HG03558 (cell line): ENCODE measurements around the gene ATP8B2.
"Not testable (repeated sequence)": the region's sequence is repeated elsewhere in the genome, so short reads cannot be mapped to it uniquely, and the experiment has no call there.

ENCODE experiments used
- ATAC-seq: cut with Tn5 transposase; IDR thresholded peaks from one replicate; pipeline ENCODE4 v1.9.1; 2021; ENCODE audit warnings: moderate number of reproducible peaks; ENCODE audit not compliant: unreplicated experiment; ENCODE audit errors: extremely low read depth

The ATP8B2 gene, protein sequence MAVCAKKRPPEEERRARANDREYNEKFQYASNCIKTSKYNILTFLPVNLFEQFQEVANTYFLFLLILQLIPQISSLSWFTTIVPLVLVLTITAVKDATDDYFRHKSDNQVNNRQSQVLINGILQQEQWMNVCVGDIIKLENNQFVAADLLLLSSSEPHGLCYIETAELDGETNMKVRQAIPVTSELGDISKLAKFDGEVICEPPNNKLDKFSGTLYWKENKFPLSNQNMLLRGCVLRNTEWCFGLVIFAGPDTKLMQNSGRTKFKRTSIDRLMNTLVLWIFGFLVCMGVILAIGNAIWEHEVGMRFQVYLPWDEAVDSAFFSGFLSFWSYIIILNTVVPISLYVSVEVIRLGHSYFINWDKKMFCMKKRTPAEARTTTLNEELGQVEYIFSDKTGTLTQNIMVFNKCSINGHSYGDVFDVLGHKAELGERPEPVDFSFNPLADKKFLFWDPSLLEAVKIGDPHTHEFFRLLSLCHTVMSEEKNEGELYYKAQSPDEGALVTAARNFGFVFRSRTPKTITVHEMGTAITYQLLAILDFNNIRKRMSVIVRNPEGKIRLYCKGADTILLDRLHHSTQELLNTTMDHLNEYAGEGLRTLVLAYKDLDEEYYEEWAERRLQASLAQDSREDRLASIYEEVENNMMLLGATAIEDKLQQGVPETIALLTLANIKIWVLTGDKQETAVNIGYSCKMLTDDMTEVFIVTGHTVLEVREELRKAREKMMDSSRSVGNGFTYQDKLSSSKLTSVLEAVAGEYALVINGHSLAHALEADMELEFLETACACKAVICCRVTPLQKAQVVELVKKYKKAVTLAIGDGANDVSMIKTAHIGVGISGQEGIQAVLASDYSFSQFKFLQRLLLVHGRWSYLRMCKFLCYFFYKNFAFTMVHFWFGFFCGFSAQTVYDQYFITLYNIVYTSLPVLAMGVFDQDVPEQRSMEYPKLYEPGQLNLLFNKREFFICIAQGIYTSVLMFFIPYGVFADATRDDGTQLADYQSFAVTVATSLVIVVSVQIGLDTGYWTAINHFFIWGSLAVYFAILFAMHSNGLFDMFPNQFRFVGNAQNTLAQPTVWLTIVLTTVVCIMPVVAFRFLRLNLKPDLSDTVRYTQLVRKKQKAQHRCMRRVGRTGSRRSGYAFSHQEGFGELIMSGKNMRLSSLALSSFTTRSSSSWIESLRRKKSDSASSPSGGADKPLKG

DNA sequence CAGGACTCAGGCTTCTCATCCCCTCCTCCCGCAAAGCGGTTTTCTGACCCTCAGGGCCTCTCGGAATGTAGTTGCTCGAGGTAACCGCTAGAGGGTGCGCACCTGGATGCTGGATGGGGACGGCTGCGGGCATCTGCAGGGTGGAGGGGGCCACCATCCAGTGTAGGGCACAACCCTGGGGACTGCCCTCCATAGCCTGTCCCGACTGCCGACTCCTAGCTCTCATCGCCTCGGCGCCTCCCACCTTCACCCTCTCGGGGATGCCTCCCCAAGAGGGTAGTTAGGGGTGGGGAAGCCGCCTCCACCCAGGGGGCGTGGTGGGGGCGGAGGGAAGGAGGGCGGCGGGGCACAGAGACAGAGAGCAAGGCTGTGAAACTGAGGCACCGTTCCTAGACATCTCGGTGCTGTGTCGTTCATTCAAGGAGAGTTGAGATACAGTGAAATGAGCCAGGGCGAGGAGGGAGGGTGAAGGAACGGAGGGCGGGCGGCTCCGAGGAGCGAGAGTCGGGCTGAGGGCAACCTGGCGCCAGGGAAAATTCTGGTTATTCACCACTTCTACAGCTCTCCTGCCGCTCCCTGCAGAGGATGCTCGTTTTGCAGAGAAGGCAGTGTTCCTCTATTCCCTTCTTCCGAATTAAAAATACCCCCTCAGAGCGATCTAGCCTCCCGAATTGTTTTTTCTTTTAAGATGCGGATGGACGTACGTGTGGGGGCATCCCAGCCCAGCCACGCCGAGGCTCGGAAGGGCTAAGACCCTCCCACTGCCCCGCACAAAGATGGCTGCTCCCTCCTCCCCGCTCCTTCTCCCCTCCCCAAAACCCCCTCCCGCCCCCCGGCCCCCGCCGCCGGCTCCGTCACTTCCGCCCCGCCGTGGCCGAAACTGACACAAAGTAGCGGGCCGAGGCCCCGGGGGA is at the start of gene ATP8B2:
TSS of gene ATP8B2 (plus strand) at position 857 of the 914 bp plus-strand sequence. CDS start 2,617 bp downstream, outside the sequence.
- ATAC-seq, result no peak

DNA sequence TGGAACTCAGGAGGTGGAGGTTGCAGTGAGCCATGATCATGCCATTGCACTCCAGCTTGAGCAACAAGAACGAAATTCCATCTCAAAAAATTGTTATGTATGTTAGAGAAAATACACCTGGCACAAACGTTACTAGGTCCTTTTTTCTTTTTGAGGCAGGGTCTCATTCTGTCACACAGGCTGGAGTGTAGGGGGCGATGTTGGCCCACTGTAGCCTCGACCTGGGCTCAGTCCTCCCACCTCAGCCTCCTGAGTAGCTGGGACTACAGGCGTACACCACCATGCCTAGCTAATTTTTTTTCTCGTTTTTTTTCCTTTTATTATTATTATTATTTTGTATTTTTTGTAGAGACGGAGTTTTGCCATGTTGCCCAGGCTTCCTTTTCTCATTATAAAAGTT is 48.5 kb upstream of the ATP8B2 start:
- ATAC-seq, result no peak

DNA sequence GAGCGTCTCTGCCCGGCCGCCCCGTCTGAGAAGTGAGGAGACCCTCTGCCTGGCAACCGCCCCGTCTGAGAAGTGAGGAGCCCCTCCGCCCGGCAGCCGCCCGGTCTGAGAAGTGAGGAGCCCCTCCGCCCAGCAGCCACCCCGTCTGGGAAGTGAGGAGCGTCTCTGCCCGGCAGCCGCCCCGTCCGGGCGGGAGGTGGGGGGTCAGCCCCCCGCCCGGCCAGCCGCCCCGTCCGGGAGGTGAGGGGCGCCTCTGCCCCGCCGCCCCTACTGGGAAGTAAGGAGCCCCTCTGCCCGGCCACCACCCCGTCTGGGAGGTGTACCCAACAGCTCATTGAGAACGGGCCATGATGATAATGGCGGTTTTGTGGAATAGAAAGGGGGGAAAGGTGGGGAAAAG is 37.7 kb upstream of the ATP8B2 start:
- ATAC-seq, result not testable (repeated sequence)

DNA sequence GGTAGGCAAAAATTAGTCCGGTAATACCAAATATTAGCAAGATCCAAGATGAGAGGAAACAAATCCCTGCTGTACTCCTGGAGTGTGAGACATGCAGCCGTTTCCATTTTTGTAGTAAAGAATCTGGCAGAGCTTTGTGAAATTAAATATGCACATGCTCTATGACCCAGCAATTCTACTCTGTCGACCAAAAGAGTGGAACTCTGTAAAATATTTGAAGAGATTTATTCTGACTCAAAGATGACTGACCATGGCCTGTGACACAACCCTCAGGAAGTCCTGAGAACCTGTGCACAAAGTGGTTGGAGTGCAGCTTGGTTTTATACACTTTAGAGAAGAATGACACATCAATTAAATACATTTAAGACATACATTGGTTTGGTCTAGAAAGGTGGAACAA is 36.7 kb upstream of the ATP8B2 start:
- ATAC-seq, result no peak

DNA sequence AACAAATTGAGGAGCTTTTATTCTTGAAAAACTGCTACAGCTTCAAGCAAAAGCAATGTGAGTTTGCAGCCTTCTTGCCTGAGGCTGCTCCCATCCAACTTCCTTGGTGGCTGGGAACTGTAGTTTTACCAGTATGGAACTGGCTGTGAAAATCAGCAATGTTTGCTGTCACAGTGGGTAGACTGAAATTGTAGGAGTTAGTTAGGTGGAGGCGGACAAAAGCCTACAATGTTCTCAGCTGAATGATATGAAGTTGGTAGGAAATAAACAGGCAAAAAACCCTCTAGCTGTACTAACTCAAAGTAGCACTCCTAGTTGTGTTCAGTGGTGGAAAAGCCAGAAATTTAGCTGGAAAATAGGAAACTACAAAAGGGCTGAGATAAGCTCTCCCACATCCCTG is 34.4 kb upstream of the ATP8B2 start:
- ATAC-seq, result no peak

DNA sequence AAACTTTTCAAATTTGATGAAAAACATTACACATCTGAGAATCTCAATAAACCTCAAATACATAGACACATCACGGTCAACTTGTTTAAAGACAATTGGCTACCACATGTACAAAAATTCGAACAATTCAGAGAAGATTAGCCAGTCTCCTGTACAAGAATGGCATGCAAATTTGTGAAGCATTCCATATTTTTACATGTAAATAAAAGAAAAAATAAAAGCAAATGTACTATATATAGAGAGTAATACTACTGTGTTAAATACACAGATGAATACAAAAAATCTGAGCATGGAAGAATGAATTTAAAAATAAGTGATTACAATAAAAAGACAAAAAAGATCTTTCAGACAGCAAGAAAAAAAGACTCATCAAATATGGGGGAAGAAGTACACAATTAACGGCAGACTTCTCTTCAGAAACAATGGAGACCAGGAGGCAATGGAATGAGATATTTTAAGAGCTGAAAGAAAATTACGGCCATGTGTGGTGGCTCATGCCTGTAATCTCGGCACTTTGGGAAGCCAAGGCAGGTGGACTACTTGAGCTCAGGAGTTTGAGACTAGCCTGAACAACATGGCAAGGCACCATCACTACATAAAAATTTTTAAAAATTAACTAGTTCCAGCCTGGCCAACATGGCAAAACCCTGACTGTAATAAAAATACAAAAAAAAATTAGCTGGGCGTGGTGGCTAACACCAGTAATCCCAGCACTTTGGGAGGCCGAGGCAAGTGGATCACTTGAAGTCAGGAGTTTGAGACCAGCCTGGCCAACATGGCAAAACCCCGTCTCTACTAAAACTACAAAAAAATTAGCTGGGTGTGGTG is 29.7 kb upstream of the ATP8B2 start:
- ATAC-seq, result no peak

DNA sequence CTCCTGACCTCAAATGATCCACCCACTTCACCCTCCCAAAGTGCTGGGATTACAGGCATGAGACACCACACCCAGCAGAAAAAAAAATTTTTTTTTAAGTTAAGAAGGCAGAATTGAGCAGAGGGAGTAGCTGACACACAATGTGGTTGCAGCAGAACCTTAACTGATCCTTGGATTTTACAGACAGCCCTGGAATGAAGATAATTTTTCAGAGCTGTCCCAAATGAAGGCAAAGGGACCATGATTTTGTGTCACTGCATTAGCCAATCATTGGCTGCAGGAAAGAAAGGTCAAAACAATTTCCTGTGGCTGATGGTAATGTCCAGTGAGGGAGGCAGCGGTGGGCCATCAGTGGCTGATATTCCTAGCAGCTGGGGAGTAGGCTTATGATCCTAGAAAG is 23.7 kb upstream of the ATP8B2 start:
- ATAC-seq, result no peak

DNA sequence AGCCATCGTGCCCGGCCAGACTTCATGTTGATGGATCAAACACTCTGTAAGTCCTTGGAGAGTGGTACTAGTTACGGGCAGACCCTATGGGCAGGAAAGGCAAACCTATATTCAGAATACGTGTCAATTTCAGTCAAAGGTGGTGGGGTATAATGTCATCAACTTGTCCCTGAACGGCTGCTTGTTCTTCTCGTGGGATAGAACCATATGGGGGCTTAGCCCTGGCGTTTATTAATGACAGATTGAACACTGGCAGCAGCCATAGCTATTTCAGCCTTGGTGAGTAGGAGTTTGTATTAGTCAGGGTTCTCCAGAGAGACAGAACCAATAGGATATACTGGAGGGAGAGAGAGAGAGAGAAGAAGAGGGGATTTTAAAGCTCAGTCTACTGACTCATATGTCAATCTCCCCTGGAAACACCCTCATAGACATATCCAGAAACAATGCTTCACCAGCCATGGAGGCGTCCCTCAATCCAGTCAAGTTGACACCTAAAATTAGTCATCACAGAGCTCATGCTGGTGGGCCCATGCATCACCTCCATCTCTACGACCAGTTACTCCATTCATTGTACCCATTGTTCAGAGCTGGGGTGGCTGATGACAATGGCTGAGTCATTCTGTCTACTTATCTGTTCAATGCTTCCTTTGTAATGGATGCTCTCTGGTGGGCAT is 20.5 kb upstream of the ATP8B2 start:
- no peak for ATAC-seq

DNA sequence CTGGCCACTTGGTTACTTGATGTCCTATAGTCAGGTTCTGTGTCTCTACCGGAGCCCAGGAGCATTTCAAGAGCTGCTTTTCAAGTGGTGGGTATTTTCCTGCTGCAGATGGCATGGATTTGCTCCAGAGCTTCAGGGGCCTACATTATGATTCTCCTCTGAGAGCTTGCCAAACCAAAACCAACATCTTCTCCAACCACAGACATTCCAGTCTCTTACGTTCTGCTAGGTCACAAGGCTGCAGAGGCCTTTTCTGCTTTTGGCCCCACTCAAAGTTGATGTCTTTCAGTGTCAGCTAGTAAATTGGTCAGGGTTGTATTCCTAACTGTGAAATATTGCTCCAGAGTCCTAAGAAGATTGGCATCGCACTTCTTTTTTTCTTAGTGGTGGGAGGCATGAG is 19.2 kb upstream of the ATP8B2 start:
- no peak for ATAC-seq

DNA sequence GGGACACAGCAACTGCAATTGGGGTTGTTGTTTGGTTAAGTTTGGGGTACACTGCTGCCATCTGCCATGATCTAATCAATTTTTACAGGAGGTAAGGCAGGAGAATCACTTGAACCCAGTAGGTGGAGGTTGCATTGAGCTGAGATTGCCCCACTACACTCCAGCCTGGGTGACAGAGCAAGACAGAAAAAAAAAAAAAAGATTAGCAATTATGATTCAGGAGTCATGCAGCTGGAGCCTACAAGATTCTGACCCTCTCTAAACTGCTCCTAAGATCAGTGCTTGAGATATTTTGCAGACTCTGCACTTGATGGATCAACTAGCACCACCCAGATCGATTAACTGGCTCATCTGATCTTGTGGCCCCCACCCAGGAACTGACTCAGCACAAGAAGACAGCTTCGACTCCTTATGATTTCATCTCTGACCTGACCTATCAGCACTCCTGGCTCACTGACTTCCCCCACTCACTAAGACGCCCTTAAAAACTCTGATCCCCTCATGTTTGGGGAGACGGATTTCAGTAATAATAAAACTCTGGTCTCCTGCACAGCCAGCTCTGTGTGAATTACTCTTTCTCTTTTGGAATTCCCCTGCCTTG is 17.6 kb upstream of the ATP8B2 start:
- ATAC-seq, result not testable (repeated sequence)

DNA sequence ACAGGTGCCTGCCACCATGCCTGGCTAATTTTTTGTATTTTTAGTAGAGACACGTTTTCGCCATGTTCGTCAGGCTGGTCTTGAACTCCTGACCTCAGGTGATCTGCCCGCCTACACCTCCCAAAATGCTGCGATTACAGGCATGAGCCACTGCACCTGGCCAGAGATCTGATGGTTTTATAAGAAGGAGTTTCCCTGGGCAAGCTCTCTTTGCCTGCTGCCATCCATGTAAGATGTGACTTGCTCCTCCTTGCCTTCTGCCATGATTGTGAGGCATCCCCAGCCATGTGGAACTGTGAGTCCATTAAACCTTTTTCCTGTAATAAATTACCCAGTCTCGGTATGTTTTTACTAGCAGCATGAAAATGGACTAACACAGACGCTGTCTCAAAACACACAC is 16.2 kb upstream of the ATP8B2 start:
- not testable (repeated sequence) for ATAC-seq

DNA sequence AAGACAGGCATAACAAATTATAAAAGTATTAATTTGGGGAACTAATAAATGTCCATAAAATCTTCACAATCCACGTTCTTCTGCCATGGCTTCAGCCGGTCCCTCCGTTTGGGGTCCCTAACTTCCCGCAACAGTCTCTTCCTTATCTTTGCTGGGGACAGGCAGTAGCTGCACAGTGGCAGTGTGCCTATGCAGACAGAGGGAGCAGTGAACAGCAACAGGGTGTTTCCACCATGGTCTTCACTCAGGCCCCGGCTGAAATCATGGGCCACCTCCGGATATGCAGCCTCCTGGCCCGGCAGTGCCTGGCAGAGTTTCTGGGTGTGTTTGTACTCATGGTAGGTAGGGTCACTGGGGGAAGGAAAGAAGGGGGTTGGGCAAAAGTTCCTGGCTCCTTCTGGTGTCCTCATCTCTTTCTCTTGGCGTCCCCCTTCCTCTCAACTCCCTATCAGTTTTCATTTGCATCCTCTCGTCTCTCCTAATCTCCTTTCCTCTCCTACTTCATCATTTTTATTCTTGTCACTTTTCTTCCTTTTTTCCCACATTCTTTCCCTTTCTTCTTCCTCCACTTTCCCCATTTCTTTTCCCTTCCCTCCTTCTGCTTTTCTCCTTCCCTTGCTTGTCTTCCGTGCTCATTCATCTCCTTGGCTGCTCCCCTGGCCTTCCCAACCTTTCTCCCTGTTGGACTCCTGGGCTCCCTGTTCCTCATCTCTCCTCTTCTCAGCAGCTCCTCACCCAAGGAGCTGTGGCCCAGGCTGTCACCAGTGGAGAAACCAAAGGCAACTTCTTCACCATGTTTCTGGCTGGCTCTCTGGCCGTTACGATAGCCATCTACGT is 12.9 kb upstream of the ATP8B2 start:
- not testable (repeated sequence) for ATAC-seq

DNA sequence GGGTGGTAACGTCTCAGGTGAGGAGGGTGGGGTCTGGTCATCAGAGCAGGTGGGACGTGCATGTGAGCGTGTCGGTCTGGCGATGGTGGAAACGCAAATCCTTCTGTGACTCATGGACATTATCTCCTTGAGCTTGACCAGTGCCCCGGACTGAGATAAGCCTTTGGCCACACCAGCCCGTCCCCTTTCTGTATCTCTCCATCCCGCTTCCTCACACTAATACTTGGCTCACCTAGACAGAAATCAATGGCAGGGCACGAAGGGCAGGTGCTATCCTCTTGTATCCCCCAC is 12.3 kb upstream of the ATP8B2 start:
- ATAC-seq, result no peak

DNA sequence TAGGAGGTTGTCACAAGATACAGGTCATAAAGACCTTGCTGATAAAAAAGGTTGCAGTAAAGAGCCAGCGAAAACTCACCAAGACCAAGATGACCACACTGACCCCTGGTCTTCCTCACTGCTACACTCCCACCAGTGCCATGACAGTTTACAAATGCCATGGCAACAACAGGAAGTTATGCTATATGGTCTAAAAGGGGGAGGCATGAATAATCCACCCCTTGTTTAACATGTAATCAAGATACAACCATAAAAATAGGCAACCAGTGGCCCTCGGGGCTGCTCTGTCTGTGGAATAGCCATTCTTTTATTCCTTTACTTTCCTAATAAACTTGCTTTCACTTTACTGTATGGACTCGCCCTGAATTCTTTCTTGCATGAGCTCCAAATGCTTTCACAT is 11.1 kb upstream of the ATP8B2 start:
- not testable (repeated sequence) for ATAC-seq

DNA sequence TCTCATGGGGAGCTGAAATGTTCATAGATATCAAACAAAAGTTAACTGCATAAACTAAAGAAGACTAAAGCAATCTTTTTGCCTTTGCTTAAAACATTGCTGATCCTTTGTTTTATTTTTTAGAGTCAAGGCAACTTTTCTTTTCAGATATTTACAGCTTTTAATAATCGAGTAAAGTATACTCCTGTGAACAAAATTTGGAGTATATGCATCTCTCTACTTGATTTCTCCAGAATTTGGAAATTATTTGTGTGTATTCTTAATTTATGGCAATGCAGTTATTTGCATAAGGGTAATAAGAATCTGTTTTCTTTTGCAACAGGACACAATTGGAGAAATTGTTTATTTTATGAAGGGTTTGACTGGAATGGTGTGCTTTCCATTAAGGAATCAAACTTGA is 8.6 kb upstream of the ATP8B2 start:
- no peak for ATAC-seq

DNA sequence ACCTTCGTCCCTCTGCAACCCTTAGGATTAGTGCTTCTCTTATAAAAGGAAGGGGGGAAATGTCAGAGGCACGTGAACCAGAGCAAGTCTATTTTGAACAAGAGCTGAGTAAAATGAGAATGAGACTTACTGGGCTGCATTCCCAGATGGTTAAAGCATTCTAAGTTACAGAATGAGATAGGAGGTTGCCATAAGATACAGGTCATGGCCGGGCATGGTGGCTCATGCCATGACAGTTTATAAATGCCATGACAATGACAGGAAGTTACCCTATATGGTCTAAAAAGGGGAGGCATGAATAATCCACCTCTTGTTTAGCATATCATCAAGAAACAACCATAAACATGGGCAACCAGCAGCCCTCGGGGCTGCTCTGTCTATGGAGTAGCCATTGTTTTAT is 6.9 kb upstream of the ATP8B2 start:
- no peak for ATAC-seq

DNA sequence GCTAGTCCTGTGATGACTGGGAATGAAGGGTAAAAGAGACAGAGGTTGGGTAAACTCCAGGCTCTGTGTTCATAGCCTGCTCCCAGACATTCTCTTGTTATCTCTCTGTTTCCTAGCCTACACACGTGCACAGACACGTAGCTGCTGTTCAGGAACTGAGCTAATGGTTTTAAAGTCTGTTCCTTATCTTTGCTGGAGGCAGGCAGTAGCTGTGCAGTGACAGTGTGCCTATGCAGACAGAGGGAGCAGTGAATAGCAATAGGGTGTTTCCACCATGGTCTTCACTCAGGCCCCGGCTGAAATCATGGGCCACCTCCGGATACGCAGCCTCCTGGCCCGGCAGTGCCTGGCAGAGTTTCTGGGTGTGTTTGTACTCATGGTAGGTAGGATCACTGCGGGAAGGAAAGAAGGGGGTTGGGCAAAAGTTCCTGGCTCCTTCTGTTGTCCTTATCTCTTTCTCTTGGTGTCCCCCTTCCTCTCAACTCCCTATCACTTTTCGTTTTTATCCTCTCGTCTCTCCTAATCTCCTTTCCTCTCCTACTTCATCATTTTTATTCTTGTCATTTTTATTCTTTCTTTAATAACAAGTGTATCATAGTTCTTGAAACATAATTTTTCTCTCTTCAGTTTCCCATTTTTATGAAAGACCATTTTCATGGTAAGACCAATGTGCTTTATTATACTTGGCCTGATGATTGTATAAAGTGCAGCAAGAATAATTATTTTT is 4.3 kb upstream of the ATP8B2 start, which contains the start of gene AQP10:
TSS of gene AQP10 (plus strand) at position 212 of the 727 bp plus-strand sequence. CDS start at position 275, 63 bp downstream.
- ATAC-seq, result no peak
